ENCODE data around the gene MYH10.

Gene MYH10

GRCh38 chr17:8468127-8468526 lies 162.4 kb downstream of the MYH10 start:
- no peak overlapping the region for H3K18ac ChIP-seq (ENCODE audit: low read length)
- no peak overlapping the region for H3K9ac ChIP-seq (ENCODE audit: low read depth, low read length, poor library complexity)
- no peak overlapping the region for H3K4me2 ChIP-seq (ENCODE audit: insufficient read depth, low read length, poor library complexity, severe bottlenecking)
- no peak overlapping the region for H2BK15ac ChIP-seq (ENCODE audit: low read length)
- H4K91ac ChIP-seq (ENCODE audit: low read depth, low read length, poor library complexity): no peak overlapping the region
- H3K4me1 ChIP-seq (ENCODE audit: control insufficient read depth in 2 of 2, insufficient read depth in 1 of 2, low read depth in 1 of 2, low read length in 2 of 2): no peaks in the 10 kb centered on the region
- H3K4me3 ChIP-seq (ENCODE audit: low read length in 2 of 2): no peak overlapping the region
- no peak overlapping the region for H3K27ac ChIP-seq (replicated peaks; ENCODE audit: low read length)
- H3K14ac ChIP-seq (ENCODE audit: low read length): no peak overlapping the region
- H3K79me1 ChIP-seq (ENCODE audit: low read depth, low read length): no peaks in the 10 kb centered on the region
- DNase-seq (ENCODE audit: low spot score): no peak
- no peak overlapping the region for H3K23ac ChIP-seq (ENCODE audit: low read depth, low read length, poor library complexity)
- WGBS, 2 donors (ENCODE audit: extremely low coverage in 2 of 2, insufficient read length in 2 of 2, insufficient replicate concordance in 1 of 2): no CpG with 5 or more reads among the region's 9 CpGs
- no peak overlapping the region for H2BK5ac ChIP-seq (ENCODE audit: low read length)
- peaks cover 7 to 83% of the 10 kb centered on the region in 2 donors for H3K36me3 ChIP-seq (replicated peaks in 1 of 2; ENCODE audit: control insufficient read depth in 2 of 2, insufficient read depth in 2 of 2, low read length in 2 of 2)
- no peak overlapping the region for H2AK5ac ChIP-seq (ENCODE audit: low read depth, low read length)
- no peak overlapping the region for H4K8ac ChIP-seq (ENCODE audit: low read depth, low read length)
- peaks cover 0 to 2% of the 10 kb centered on the region in 2 donors for H3K9me3 ChIP-seq (replicated peaks in 1 of 2; ENCODE audit: control insufficient read depth in 2 of 2, insufficient read depth in 1 of 2, low read depth in 1 of 2, low read length in 2 of 2)
- no peaks in the 10 kb centered on the region for H3K27me3 ChIP-seq (ENCODE audit: control insufficient read depth in 3 of 3, insufficient read depth in 3 of 3, low read depth in 1 of 3, low read length in 3 of 3)
- no peak overlapping the region for H3K4ac ChIP-seq (ENCODE audit: low read length)
- no peak overlapping the region for H2BK12ac ChIP-seq (ENCODE audit: low read length)
- H2AFZ ChIP-seq (ENCODE audit: low read length): no peak overlapping the region
- H2BK120ac ChIP-seq (ENCODE audit: low read depth, low read length): no peak overlapping the region

- peaks cover 0 to 2% of the 10 kb centered on the region in 2 donors for H3K9me3 ChIP-seq (replicated peaks in 1 of 2; ENCODE audit: control insufficient read depth in 2 of 2, insufficient read depth in 1 of 2, low read depth in 1 of 2, low read length in 2 of 2)
- H2BK5ac ChIP-seq (ENCODE audit: low read length): no peak overlapping the region
- no peak overlapping the region for H4K91ac ChIP-seq (ENCODE audit: low read depth, low read length, poor library complexity)
- no peak overlapping the region for H3K14ac ChIP-seq (ENCODE audit: low read length)
- H2BK120ac ChIP-seq (ENCODE audit: low read depth, low read length): no peak overlapping the region
- whole genome bisulfite sequencing, 2 donors (ENCODE audit: extremely low coverage in 2 of 2, insufficient read length in 2 of 2, insufficient replicate concordance in 1 of 2): no CpG with 5 or more reads among the region's 16 CpGs
- no peak overlapping the region for H3K4me3 ChIP-seq (ENCODE audit: low read length in 2 of 2)
- no peak overlapping the region for H2BK15ac ChIP-seq (ENCODE audit: low read length)
- H3K9ac ChIP-seq (ENCODE audit: low read depth, low read length, poor library complexity): peak overlapping the region; percentile 50
- no peak overlapping the region for H3K4me2 ChIP-seq (ENCODE audit: insufficient read depth, low read length, poor library complexity, severe bottlenecking)
- H3K18ac ChIP-seq (ENCODE audit: low read length): no peak overlapping the region
- no peaks in the 10 kb centered on the region for H3K79me1 ChIP-seq (ENCODE audit: low read depth, low read length)
- H2AFZ ChIP-seq (ENCODE audit: low read length): no peak overlapping the region
- no peak overlapping the region for H2BK12ac ChIP-seq (ENCODE audit: low read length)
- no peaks in the 10 kb centered on the region for H3K4me1 ChIP-seq (ENCODE audit: control insufficient read depth in 2 of 2, insufficient read depth in 1 of 2, low read depth in 1 of 2, low read length in 2 of 2)
- H3K36me3 ChIP-seq (replicated peaks in 1 of 2; ENCODE audit: control insufficient read depth in 2 of 2, insufficient read depth in 2 of 2, low read length in 2 of 2): peaks cover 7 to 83% of the 10 kb centered on the region in 2 donors
- DNase-seq (ENCODE audit: low spot score): no peak
- no peak overlapping the region for H3K27ac ChIP-seq (replicated peaks; ENCODE audit: low read length)
- H3K27me3 ChIP-seq (ENCODE audit: control insufficient read depth in 3 of 3, insufficient read depth in 3 of 3, low read depth in 1 of 3, low read length in 3 of 3): no peaks in the 10 kb centered on the region
- H3K4ac ChIP-seq (ENCODE audit: low read length): no peak overlapping the region
- no peak overlapping the region for H4K8ac ChIP-seq (ENCODE audit: low read depth, low read length)
- H3K23ac ChIP-seq (ENCODE audit: low read depth, low read length, poor library complexity): no peak overlapping the region
- H2AK5ac ChIP-seq (ENCODE audit: low read depth, low read length): no peak overlapping the region
Observed at GRCh38 chr17:8467527-8467926, 163.0 kb downstream of the MYH10 start.

DNA sequence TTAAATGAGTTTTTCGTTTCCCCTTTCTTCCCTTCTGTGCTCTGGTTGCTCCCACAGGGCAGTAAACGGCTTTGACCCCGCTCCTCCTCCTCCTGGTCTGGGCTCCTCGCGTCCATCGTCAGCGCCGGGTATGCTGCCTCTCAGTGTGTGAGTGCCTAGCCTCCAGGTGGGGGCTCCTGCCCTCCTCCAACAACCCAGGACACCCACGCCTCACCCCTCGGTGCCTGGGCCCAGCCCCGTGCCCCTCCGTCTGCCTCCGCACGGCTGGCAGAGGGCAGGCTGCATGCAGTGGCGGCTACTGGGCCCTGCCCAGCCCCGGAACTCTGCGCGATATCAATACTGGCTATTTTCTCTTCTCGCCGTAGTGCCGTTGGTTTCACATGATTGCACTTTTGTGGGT lies 163.7 kb downstream of the MYH10 start:
- Histone ChIP-seq H3K79me1 (ENCODE audit: low read depth, low read length) (no peaks in the 10 kb centered on the region), H3K36me3 (replicated peaks in 1 of 2; ENCODE audit: control insufficient read depth in 2 of 2, insufficient read depth in 2 of 2, low read length in 2 of 2) (peaks cover 12 to 83% of the 10 kb centered on the region in 2 donors), H3K9me3 (replicated peaks in 1 of 2; ENCODE audit: control insufficient read depth in 2 of 2, insufficient read depth in 1 of 2, low read depth in 1 of 2, low read length in 2 of 2) (peaks cover 0 to 2% of the 10 kb centered on the region in 2 donors), H4K8ac (ENCODE audit: low read depth, low read length) (no peak overlapping the region), H2BK5ac (ENCODE audit: low read length) (no peak overlapping the region), H2BK120ac (ENCODE audit: low read depth, low read length) (no peak overlapping the region), H2BK15ac (ENCODE audit: low read length) (no peak overlapping the region), H3K4me1 (ENCODE audit: control insufficient read depth in 2 of 2, insufficient read depth in 1 of 2, low read depth in 1 of 2, low read length in 2 of 2) (no peaks in the 10 kb centered on the region), H3K27ac (replicated peaks; ENCODE audit: low read length) (no peak overlapping the region), H3K4ac (ENCODE audit: low read length) (no peak overlapping the region), H3K23ac (ENCODE audit: low read depth, low read length, poor library complexity) (no peak overlapping the region), H3K9ac (ENCODE audit: low read depth, low read length, poor library complexity) (no peak overlapping the region), H2BK12ac (ENCODE audit: low read length) (no peak overlapping the region), H3K14ac (ENCODE audit: low read length) (no peak overlapping the region), H4K91ac (ENCODE audit: low read depth, low read length, poor library complexity) (no peak overlapping the region), H3K27me3 (ENCODE audit: control insufficient read depth in 3 of 3, insufficient read depth in 3 of 3, low read depth in 1 of 3, low read length in 3 of 3) (no peaks in the 10 kb centered on the region), H2AK5ac (ENCODE audit: low read depth, low read length) (no peak overlapping the region), H3K18ac (ENCODE audit: low read length) (no peak overlapping the region), H3K4me3 (ENCODE audit: low read length in 2 of 2) (no peak overlapping the region), H2AFZ (ENCODE audit: low read length) (no peak overlapping the region), H3K4me2 (ENCODE audit: insufficient read depth, low read length, poor library complexity, severe bottlenecking) (no peak overlapping the region)
- WGBS, 2 donors (ENCODE audit: extremely low coverage in 2 of 2, insufficient read length in 2 of 2, insufficient replicate concordance in 1 of 2): no CpG with 5 or more reads among the region's 21 CpGs
- DNase-seq (ENCODE audit: low spot score): no peak

GRCh38 chr17:8466456-8466855 lies 164.1 kb downstream of the MYH10 start:
- no CpG with 5 or more reads among the region's 3 CpGs for WGBS, 2 donors (ENCODE audit: extremely low coverage in 2 of 2, insufficient read length in 2 of 2, insufficient replicate concordance in 1 of 2)
- Histone ChIP-seq H3K27ac (replicated peaks; ENCODE audit: low read length) (no peak overlapping the region), H2BK120ac (ENCODE audit: low read depth, low read length) (no peak overlapping the region)

More at GRCh38 chr17:8466456-8466855, 164.1 kb downstream of the MYH10 start:
- Histone ChIP-seq H4K8ac (ENCODE audit: low read depth, low read length) (no peak overlapping the region), H3K18ac (ENCODE audit: low read length) (no peak overlapping the region), H3K27me3 (ENCODE audit: control insufficient read depth in 3 of 3, insufficient read depth in 3 of 3, low read depth in 1 of 3, low read length in 3 of 3) (no peaks in the 10 kb centered on the region), H4K91ac (ENCODE audit: low read depth, low read length, poor library complexity) (no peak overlapping the region), H3K36me3 (replicated peaks in 1 of 2; ENCODE audit: control insufficient read depth in 2 of 2, insufficient read depth in 2 of 2, low read length in 2 of 2) (peaks cover 15 to 83% of the 10 kb centered on the region in 2 donors), H3K9ac (ENCODE audit: low read depth, low read length, poor library complexity) (no peak overlapping the region), H3K14ac (ENCODE audit: low read length) (no peak overlapping the region), H2AFZ (ENCODE audit: low read length) (no peak overlapping the region), H2BK5ac (ENCODE audit: low read length) (no peak overlapping the region), H2AK5ac (ENCODE audit: low read depth, low read length) (no peak overlapping the region), H2BK15ac (ENCODE audit: low read length) (no peak overlapping the region), H3K23ac (ENCODE audit: low read depth, low read length, poor library complexity) (no peak overlapping the region), H3K4me2 (ENCODE audit: insufficient read depth, low read length, poor library complexity, severe bottlenecking) (no peak overlapping the region), H3K9me3 (replicated peaks in 1 of 2; ENCODE audit: control insufficient read depth in 2 of 2, insufficient read depth in 1 of 2, low read depth in 1 of 2, low read length in 2 of 2) (peaks cover 0 to 2% of the 10 kb centered on the region in 2 donors), H2BK12ac (ENCODE audit: low read length) (no peak overlapping the region), H3K4ac (ENCODE audit: low read length) (no peak overlapping the region), H3K79me1 (ENCODE audit: low read depth, low read length) (no peaks in the 10 kb centered on the region), H3K4me3 (ENCODE audit: low read length in 2 of 2) (no peak overlapping the region), H3K4me1 (ENCODE audit: control insufficient read depth in 2 of 2, insufficient read depth in 1 of 2, low read depth in 1 of 2, low read length in 2 of 2) (no peaks in the 10 kb centered on the region)
- DNase-seq (ENCODE audit: low spot score): no peak
